Peyer's patch (tissue), 4 donors: ENCODE measurements around the gene CEMIP.

Experiments
- POLR2A ChIP-seq, 2 donors: fragments of 450-650 bp; IDR thresholded peaks; one replicate each; pipeline ENCODE4 v1.5.1; 2017; ENCODE audit warnings: antibody characterized with exemption in 2 of 2, mild to moderate bottlenecking in 2 of 2, moderate library complexity in 2 of 2
- TF ChIP-seq, protein P1 (sequence below), 6 experiments: fragments of 450-650 bp in 4 of 6; fragments of 200-600 bp in 2 of 6; sonication (generic) in 1 of 6; IDR thresholded peaks; one replicate each; pipeline ENCODE4 v1.5.1; 2017 to 2019; ENCODE audit warnings: antibody characterized with exemption in 6 of 6, mild to moderate bottlenecking in 3 of 6, moderate library complexity in 1 of 6

DNA sequence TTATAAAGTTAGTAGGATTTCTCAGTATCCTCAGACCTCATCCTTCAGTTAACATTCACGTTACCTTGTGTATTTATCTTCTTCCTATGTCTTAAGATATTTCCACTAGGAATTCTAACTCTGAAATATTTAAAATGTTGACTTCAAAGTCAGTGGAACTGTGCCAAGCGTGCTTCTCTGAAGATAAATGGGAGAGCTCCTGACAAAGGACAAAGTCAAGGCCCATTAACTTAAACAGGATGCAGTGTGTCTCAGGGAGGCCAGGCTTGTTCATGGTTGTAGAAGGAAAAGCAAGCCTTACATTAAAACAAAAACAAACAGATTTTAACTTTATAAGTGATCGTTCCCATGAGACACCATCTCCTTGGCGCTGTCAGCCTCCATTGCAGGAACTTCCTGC lies 42.6 kb upstream of the CEMIP start:
- TF ChIP-seq, protein P1, sequence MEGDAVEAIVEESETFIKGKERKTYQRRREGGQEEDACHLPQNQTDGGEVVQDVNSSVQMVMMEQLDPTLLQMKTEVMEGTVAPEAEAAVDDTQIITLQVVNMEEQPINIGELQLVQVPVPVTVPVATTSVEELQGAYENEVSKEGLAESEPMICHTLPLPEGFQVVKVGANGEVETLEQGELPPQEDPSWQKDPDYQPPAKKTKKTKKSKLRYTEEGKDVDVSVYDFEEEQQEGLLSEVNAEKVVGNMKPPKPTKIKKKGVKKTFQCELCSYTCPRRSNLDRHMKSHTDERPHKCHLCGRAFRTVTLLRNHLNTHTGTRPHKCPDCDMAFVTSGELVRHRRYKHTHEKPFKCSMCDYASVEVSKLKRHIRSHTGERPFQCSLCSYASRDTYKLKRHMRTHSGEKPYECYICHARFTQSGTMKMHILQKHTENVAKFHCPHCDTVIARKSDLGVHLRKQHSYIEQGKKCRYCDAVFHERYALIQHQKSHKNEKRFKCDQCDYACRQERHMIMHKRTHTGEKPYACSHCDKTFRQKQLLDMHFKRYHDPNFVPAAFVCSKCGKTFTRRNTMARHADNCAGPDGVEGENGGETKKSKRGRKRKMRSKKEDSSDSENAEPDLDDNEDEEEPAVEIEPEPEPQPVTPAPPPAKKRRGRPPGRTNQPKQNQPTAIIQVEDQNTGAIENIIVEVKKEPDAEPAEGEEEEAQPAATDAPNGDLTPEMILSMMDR (IDR thresholded peaks at IDR 0.05) = no peak
- no peak for TF ChIP-seq POLR2A (IDR thresholded peaks at IDR 0.05)
